ENCODE data around the gene ANKRD44.

The ANKRD44 gene

GRCh38 chr2:197204519-197205250 is 105.9 kb downstream of the ANKRD44 start:
- no peak for DNase-seq

- DNase-seq, result no peak
Measured at GRCh38 chr2:197201874-197202273, 108.7 kb downstream of the ANKRD44 start.

- DNase-seq, result no peak
Measured at GRCh38 chr2:197200762-197201058, 109.9 kb downstream of the ANKRD44 start.

- no peak for DNase-seq
Measured at GRCh38 chr2:197200051-197200761, 110.4 kb downstream of the ANKRD44 start.

- no peak for DNase-seq
Measured at GRCh38 chr2:197198890-197199289, 111.7 kb downstream of the ANKRD44 start.

- DNase-seq, result no peak
Measured at GRCh38 chr2:197197895-197198311, 112.7 kb downstream of the ANKRD44 start.

DNA sequence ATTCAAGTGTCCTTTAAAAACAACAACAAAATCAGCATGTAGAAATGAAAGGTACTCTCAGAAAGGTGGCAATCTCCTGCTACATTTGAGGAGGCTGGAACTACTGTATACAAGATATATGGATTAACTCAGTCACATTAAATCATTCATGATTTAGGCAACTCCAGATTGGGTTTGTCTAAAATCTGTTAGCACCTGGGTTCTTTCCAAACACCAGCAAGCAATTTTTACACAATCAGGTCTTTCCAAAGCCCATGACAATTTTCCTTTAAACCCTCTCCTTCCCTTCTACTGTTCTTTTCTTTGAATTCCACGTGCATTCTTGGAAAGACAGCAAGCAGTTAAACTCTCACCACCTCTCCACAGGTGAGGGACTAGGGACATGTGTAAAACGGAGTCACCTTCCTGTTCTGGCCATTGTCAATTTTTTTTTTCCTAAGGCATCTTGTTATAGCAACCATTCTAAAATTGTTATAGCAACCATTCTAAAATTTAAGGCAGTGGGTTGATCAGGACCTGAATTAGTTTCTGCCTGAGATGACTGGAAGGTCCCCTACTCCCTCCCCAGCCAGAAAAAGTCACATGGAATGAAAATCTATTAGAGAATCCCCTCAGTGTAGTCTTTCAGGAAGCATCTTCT is 113.9 kb downstream of the ANKRD44 start:
- DNase-seq, result no peak

DNA sequence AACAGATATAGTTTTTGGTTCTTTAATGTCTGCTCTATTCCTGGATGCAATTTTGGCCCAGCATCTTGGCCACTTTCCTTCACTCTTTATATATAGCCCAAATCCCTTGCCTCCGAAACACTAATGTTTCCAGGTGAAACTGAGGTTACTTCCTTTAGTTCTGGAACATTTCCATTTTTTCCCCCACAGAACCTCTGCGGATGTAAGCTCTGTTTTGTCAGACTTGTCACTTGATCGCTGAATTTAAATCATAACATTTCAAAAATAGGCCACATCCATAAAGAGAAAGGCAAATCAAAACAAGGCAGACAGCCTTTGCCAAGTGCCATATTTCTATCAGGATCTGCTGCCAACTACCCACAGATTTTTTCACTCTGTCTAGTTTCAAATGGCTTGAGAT is 115.1 kb downstream of the ANKRD44 start:
- no peak for DNase-seq

DNA sequence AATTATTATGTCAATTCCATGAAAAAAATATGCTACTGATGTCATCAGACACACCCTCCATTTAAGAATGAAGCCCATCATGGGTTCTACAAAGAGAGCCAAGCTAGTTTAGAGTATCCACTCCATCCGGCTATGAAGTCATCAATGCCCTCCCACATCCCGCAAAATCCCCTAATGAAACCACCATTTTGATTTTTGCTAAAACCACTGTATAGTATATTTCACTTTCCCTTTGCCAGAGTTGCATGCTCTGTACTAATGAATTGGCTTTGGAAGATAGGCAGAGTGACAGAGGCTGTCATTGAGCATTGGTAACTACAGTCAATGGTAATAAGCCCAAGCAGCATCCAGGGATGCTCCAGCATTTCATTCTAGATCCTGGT is 118.6 kb downstream of the ANKRD44 start:
- DNase-seq, result no peak

DNA sequence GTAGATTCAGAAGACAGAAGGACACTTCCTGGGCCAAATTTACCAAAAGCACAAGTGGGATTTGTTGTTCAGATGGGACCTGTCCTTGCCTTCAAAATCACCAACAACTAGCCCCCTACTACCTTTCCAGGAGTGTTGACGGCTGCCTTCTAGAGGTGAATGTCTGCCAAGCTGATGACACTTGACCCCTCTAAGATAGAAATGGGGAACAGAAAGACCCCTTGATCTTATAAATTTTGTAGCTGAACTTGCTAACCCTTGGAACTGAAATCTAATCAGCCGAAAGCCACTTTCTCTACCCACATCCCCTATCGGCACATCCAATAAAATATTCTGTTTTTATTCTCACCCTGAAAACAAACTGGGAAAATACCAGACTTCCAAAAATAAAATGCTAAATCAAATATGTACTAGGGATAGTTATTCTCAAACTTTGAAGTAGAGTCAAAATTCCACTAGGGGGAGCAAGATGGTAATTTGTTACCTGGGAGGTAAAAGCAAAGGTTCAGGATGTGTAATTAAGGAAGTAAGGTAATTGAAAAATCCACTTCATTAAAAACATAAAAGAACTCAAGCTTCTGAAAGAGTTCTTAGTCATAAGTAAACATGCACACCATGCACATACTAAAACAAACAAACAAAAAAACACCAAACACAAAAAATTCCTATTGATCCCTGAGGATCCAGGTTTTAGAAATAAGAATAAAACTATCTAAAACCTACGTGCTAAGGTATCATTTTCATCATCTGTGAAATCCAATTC is 119.2 kb downstream of the ANKRD44 start:
- DNase-seq, result peak; percentile 62

- no peak for DNase-seq
Measured at GRCh38 chr2:197190100-197190432, 120.5 kb downstream of the ANKRD44 start.

- no peak for DNase-seq
Measured at GRCh38 chr2:197189426-197190099, 121.0 kb downstream of the ANKRD44 start.

GRCh38 chr2:197185676-197186075 is 124.9 kb downstream of the ANKRD44 start:
- no peak for DNase-seq

DNA sequence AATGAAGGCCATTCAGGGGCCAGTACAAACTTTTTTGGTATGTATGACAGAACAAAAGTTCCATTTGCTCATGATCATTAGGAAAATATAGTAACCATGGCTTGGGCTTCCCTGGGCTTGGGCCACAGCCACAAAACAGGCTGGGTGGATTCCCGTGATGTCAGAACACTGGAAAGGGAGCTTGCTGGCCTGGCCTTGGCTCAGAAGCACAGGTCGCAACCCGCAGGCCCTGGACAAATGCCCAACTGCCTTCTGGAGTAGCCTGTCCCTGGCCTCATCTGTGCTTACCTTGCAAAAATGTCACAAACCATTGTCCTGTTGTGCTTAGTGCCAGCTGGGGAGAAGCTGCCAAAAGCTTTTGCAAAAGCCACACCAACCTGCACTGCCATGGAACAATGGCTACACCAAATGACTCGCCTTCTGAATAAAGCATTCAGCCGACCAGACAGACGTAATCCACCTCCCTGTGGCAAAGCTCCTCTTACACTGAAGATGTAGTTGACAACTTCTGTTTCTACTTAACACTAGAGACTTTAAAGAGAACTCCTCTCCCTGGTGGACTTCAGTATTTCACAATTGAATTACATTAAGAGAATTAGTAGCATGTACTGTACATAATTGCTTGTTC is 125.5 kb downstream of the ANKRD44 start:
- DNase-seq, result no peak

DNA sequence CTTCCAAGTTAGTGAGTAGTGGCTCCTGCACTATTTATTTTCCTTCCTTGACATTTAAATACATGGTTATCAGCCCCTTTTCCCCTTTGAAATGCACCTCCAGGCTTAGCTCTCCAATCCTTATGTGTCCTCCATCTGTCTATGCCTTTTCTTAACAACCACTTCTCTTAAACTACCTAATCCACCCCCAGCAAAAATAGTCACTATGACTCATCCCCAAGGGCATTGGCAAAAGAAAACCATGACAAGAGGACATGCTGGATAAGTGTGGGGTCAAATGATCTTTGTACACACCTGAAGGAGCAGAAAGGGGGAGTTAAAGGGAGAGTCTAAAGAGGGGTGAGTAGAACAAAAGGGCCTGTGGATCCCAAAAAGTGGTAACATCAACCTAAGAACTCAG is 127.2 kb downstream of the ANKRD44 start:
- DNase-seq, result no peak

DNA sequence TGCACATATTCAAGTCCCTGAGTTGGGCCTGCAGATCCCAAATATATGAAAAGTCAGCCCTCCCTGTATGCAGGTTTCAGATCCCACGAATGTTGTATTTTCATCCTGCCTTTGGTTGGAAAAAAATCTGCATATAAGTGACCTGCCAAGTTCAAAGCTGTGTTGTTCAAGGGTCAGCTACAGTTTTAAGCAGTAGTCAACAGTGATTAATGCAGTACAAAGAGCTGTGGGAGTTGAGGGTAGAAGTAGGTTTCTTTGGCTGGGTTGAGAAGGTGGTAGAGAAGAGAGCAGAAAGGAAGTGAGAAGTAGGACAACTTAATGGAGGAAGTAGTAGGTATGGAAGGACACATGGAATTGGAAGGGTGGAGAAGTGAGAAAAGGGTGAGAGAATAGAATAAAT is 127.9 kb downstream of the ANKRD44 start:
- DNase-seq, result no peak

GRCh38 chr2:197181491-197181890 is 129.1 kb downstream of the ANKRD44 start:
- DNase-seq, result no peak

DNA sequence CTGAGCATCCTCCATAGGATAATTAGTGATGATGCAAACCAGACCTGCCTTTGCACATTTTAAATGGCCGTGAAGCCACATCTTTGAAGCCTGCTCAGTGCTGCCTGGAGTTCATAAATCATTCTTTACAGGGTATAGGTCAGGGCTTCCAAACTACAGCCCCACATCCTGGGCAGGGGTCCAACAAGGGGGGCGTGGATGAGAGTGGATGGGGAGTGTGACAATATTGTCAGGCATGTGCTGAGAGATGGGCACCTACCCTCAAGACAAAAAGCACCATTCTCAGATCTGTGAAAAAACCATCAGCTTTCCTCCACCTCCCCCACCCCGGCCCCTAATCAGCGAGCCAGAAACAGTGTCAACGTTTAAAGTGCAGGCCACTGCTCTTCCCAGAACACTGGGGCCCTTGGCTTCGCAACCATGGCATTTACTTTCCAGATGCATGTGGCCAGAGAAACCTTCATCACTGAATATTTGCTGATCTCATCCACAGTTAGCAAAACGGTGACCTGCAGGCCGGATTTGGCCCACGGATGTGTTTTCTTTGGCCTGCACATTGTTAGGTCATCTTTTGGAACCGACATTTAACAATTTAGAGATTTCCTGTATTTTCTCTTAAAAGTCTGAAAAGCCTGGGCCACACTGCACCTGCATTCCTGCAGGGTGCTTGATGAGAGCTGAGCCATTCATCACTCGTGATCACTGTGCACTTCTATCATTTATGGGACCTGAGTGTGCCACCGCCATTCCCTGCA is 130.7 kb downstream of the ANKRD44 start:
- DNase-seq, result no peak

- DNase-seq, result no peak
Measured at GRCh38 chr2:197176522-197176921, 134.1 kb downstream of the ANKRD44 start.

- DNase-seq, result no peak
Measured at GRCh38 chr2:197174539-197175094, 136.0 kb downstream of the ANKRD44 start.

DNA sequence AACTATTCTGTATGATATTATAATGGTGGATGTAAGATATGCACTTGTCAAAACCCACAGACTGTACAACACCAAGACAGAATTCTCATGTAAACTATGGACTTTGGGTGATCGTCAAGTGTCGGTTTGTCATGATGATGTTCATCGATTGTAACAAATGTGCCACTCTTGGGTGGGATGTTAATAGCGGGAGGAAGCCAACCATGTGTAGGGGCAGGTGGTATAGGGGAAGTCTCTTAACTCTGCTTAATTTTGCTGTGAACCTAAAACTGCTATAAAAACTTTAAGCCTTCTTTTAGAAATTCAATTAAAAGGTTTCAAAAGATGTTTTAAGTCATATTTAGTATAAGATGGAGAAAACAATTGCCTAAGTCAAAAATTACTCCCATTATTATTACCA is 139.0 kb downstream of the ANKRD44 start:
- no peak for DNase-seq

- DNase-seq, result no peak
Measured at GRCh38 chr2:197170208-197170607, 140.4 kb downstream of the ANKRD44 start.

Data from NCI-H2029 treated with DMSO at 0.1 percent for 48 hours (cell line).